GM19463 (cell line): ENCODE measurements around the gene CCDC59.

Experiments
- ATAC-seq: cut with Tn5 transposase; IDR thresholded peaks from one replicate; pipeline ENCODE4 v1.9.1; 2021; ENCODE audit warnings: mild to moderate bottlenecking, moderate library complexity; ENCODE audit not compliant: unreplicated experiment

The CCDC59 gene

GRCh38 chr12:82319276-82319675, 38.9 kb downstream of the CCDC59 start:
- no peak for ATAC-seq

- ATAC-seq: no peak
Measured at GRCh38 chr12:82314406-82314892, 43.7 kb downstream of the CCDC59 start.
